GM19467 (cell line): ENCODE measurements around the gene ASCC3.

Source experiments
- ATAC-seq: cut with Tn5 transposase; IDR thresholded peaks from one replicate; pipeline ENCODE4 v1.9.1; 2021; ENCODE audit warnings: mild to moderate bottlenecking, moderate library complexity; ENCODE audit not compliant: unreplicated experiment

Gene ASCC3

DNA sequence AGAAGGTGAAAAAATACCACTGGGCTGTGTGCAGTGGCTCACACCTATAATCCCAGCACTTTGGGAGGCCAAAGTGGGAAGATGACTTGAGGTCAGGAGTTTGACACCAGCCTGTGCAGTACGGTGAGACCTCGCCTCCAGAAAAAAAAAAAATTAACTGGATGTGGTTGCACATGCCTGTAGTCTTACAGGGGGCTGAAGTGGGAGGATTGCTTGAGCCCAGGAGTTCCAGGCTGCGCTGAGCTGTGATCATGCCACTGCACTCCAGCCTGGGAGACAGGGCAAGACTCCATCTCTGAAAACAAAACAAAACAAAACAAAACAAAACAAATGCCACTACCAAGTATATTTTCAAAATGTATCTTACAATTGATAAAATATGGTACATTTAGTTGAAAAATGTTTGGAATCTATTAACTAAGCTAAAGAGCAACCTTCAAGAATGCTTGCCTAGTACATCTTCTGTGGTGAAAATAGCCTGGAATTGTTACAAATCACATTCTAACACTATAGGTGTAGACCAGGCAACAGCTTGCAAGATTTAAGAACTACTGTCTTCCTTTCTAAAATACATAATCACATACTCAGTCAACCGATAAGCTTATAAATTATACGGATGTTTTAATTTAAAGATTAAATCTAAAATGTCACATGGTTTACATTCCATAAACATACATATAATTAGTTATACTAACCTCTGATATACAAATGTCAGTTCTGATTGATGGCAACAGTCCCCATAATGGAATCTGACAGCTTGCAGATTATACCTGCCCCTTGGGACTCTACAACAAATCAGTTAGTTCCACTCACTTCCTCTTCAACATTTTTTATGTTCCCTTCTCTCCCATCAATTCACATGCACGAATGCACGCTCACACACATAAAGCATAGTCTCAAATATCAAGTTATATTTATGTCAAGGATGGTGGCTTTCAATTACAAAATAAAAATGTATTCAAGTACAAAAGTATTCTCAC, 150.8 kb downstream of the ASCC3 start:
- no peak for ATAC-seq

GRCh38 chr6:100726666-100727065, 154.5 kb downstream of the ASCC3 start:
- ATAC-seq = no peak

DNA sequence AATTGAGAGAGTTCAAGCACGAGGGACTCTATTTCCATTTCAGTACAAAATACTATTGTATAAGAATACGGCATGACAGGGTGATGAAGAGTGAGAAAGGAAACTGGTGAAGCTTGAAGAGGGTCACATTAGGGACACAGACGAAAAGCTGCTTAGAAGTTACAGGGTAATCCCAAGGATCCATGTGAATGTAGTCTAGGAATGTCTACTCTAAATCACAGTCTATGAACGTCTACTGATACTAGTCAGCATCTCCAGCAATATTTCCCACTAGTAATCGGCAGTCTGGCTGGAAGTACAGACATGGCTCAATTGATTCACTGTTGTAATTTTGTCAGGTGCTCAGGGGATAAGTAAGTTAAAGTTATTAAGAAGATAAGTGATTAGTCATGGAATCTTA, 156.4 kb downstream of the ASCC3 start:
- no peak for ATAC-seq

GRCh38 chr6:100724222-100724621, 156.9 kb downstream of the ASCC3 start:
- ATAC-seq = no peak

GRCh38 chr6:100721256-100721655, 159.9 kb downstream of the ASCC3 start:
- ATAC-seq = no peak

GRCh38 chr6:100719883-100720682, 161.0 kb downstream of the ASCC3 start:
- no peak for ATAC-seq

GRCh38 chr6:100712997-100713396, 168.1 kb downstream of the ASCC3 start:
- no peak for ATAC-seq

DNA sequence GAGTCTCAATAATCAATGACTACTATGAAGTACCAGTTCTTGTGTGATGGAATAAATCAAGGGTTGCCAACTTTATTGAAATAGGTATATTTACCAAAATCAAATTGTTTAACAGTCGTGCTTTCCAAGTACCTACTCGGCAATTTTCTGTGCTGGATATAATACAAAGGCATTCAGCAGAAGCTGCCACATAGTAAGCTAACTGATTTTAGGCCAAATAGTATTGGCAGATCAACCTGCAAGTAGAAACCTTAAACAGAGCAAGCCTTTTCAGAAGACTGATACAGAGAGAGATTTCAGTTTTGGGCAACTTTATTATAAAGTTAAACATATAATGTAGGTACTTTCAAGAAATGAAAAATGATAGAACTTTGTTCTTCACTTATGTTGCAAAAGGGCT, 174.6 kb downstream of the ASCC3 start:
- no peak for ATAC-seq

DNA sequence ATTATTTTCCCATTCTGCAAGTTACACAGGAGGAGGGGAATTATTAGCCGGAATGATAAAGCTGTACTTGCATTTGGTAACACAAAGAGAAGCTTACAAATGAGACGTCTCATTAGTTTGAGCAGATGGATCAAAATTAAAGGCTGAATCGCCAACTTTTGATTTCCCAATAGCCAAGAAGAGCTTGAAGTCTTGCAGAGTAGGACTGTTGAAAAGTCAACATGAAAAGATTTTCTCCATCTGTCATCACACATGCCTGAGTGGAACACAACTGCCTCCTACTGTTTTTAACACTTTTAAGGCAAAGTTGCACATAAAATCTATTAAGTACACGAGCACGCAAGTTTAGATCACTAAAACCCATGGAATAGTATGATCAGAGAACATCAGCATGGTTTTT, 176.2 kb downstream of the ASCC3 start:
- no peak for ATAC-seq

DNA sequence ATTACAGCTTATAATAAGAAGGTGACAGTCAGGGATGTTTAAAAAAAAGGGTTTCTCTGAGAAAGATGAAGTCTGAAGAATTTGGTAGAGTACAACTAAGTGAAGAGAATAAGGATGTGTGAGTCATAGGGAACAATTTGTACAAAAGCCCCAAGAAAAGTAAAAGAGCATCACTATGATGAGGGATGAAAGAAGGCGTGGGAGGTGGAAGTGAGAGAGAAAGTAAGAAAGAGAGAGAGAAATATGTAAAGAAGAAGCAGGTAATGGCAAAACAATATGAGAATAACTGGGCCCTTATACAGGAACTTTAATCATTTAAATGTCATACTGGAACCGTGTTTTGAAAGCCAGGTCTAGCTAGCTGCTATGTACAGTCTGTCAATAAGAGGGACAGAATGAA, 179.4 kb downstream of the ASCC3 start:
- ATAC-seq = no peak

DNA sequence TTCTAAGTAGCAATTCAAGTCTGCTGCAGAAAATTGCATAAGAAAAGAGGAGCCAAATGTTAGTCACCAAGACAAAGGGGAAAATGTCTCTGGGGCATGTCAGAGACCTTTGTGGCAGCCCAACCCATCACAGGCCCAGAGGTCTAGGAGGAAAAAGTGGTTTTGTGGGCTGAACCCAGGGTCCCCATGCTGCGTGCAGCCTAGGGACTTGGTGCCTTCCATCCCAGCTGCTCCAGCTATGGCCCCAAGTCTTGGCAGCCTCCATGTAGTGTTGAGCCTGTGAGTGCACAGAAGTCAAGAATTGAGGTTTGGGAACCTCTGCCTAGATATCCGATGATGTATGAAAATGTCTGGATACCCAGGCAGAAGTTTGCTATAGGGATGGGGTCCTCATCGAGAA, 181.1 kb downstream of the ASCC3 start:
- no peak for ATAC-seq

DNA sequence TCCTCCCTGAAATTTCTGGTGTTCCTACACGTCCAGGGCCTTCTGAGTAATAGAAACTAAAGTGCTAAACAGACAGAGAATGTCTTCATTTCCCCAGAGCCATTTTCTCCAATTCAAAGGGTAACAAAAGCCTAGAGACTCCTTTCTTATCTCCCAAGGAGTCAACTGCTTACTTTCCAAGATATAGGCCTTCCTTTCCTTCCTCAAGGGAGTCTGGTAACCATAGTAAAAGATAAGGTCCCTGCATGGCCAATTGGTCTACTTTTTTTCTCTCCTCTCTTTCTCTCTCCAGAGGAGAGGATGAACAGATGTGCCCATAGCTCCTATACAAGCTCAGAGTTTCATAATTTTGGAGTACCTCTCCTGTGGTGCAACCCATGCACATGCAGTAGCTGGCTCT, 185.7 kb downstream of the ASCC3 start:
- no peak for ATAC-seq

- ATAC-seq = no peak
Observed at GRCh38 chr6:100693249-100693927, 187.7 kb downstream of the ASCC3 start.

GRCh38 chr6:100691972-100692371, 189.2 kb downstream of the ASCC3 start:
- no peak for ATAC-seq

GRCh38 chr6:100686216-100686615, 194.9 kb downstream of the ASCC3 start:
- no peak for ATAC-seq

GRCh38 chr6:100685747-100686146, 195.4 kb downstream of the ASCC3 start:
- ATAC-seq = no peak

DNA sequence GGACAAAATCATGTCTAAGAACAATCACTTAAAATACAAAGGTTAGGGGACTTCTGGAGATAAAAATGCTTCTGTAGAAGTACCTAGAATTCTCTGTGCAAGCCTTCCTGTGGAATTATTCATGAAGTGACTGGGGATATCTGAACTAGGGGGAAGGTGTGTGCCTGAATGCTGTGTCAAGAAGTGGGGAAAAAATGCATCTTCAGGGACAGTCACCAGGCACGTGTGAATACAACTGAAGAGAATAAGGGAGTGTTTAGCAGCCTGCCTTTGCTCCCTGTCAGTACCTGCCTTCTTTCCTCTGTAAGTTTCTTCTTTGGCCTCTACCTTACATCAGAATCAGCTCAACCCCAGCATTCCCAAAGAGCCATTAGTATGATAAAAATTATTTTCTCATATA, 201.0 kb downstream of the ASCC3 start:
- no peak for ATAC-seq

DNA sequence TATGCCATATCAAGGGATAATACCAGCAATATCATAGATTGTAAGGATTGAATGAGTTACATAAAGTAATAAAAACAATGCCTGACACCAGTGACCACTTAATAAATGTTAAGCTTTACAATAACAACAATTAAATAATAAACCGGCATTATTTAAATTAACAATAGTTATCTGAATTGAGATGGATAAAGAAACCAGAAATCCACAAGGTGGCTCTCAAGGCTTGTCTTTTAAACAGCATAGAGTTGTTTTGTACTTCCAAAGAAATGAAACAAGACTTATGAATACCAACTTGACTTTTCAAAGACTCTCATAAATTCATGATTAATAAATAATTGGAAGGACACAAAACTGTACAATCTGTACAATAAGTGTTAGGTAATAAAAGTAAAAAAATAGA, 203.1 kb downstream of the ASCC3 start:
- no peak for ATAC-seq

DNA sequence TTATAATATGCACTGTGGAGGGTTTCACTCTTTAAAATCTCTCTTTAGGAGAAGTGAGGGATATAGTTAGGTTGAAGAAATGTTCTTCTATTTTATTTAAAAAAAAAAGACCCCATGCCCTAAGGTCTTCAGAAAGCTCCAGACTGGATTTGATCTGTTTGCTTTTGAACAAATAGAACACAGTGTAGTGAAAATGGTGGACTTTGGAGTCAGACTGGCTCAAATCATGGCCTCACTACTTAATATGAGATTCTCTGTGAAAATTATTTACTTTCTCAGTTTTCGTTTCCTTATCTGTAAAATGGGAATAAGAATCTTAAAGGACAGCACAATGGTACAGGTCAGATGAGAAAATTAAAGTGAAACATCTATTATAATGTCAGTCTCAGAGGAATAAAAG, 203.9 kb downstream of the ASCC3 start:
- no peak for ATAC-seq

DNA sequence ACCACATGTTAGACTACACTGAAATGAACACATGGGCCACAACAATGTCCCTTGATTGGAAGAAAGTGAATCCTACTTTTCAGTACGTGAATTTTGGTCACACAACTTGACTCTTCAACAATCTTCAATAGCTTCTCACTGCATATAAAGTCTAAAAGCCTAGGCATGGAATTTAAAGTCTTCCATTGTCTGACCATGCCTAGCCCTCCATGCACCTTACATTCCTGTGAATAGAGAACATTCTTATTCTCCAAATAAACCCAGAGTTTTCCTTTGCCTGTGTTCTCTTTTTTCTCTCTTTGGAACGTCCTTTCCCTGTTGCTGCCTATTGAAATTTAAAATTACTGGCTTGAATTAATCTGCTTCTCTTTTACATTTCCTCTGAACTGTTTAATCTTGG, 207.5 kb downstream of the ASCC3 start:
- no peak for ATAC-seq

GRCh38 chr6:100671740-100672139, 209.4 kb downstream of the ASCC3 start:
- no peak for ATAC-seq
